SK-N-MC (cell line): Measurements from ENCODE around the gene BCAP31.

Source experiments
- EZH2 ChIP-seq: fragments of 200-600 bp; sonication (generic); IDR thresholded peaks from one replicate; pipeline ENCODE4 v1.6.1; 2017; ENCODE audit warnings: antibody characterized with exemption
- FOXP2 ChIP-seq: optimal IDR thresholded peaks from 2 replicates; pipeline ENCODE3; 2011; ENCODE audit warnings: mild to moderate bottlenecking, moderate library complexity; ENCODE audit not compliant: insufficient read depth; ENCODE audit errors: extremely low read length, control extremely low read depth
- POLR2AphosphoS5 ChIP-seq: IDR thresholded peaks from 2 replicates; pipeline ENCODE4 v1.6.1; 2012; ENCODE audit warnings: mild to moderate bottlenecking, low read depth, low read length, borderline replicate concordance

DNA sequence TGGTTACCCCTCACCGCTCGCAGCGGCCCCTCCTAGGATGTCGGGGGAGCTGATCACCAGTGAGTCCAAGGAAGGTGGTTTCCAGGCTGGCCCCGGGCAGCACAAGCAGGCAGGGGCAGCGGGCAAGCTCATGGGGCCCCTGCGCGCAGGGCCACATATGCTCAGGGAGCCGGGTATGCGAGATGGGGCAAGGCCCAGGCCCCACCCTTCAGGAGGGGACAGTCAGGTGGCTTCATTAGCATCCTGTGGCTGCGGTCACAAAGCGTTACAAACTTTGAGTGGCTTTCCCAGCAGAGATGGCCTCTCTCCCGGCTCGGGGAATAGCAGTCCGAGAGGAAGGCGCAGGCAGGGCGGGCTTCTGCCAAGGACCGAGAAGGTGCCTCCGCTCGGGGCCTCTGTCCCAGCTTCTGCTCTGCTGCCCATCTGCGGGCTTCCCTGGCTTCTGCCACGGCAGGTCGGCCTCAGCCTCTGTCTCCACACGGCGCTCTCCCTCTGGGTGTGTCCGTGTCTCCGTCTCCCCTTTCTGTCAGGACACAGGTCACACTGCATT, 13.9 kb upstream of the BCAP31 start:
- TF ChIP-seq EZH2, result no peak
- no peak for TF ChIP-seq POLR2AphosphoS5
- no peak for TF ChIP-seq FOXP2
